GM12864 (cell line): ENCODE measurements around the gene IKZF4.
"Not testable (repeated sequence)": the region's sequence is repeated elsewhere in the genome, so short reads cannot be mapped to it uniquely, and the experiment has no call there.

Source experiments
- DNase-seq: peaks from one replicate; pipeline ENCODE4 v3.0.0-alpha.2; 2011; ENCODE audit warnings: low read depth
- H3K4me3 ChIP-seq: 2 replicates; pipeline ENCODE4 v1.5.1; 2011; ENCODE audit warnings: mild to moderate bottlenecking, low read depth, low read length, control low read depth
- CTCF ChIP-seq: IDR thresholded peaks from 2 replicates; pipeline ENCODE4 v1.5.1; 2011; ENCODE audit warnings: low read depth, mild to moderate bottlenecking, moderate library complexity, low read length, control low read depth, inconsistent platforms; ENCODE audit errors: missing control alignments

IKZF4 gene

GRCh38 chr12:56061982-56062381 is 41.1 kb downstream of the IKZF4 start:
- no peak for DNase-seq
- TF ChIP-seq CTCF: no peak
- H3K4me3 ChIP-seq: no peak overlapping the region

- DNase-seq: no peak
- H3K4me3 ChIP-seq: no peak overlapping the region
- TF ChIP-seq CTCF: no peak
These were observed 42.2 kb downstream of the IKZF4 start for GRCh38 chr12:56062996-56063395.

GRCh38 chr12:56071648-56072047 is 50.8 kb downstream of the IKZF4 start:
- no peak for DNase-seq
- no peak for TF ChIP-seq CTCF
- H3K4me3 ChIP-seq: no peak overlapping the region

GRCh38 chr12:56074396-56074795 is 53.6 kb downstream of the IKZF4 start:
- no peak overlapping the region for H3K4me3 ChIP-seq
- DNase-seq: no peak
- no peak for TF ChIP-seq CTCF

GRCh38 chr12:56077966-56078365 is 57.1 kb downstream of the IKZF4 start:
- H3K4me3 ChIP-seq, DNase-seq: not testable (repeated sequence)

- no peak for TF ChIP-seq CTCF
- H3K4me3 ChIP-seq: no peak overlapping the region
- no peak for DNase-seq
These were observed 57.6 kb downstream of the IKZF4 start for GRCh38 chr12:56078427-56078826.

- peak; percentile 55 for TF ChIP-seq CTCF
- peak overlapping the region; percentile 52 for H3K4me3 ChIP-seq
- no peak for DNase-seq
These were observed 58.3 kb downstream of the IKZF4 start for GRCh38 chr12:56078931-56079722.
